H9 (cell line): ENCODE measurements around the gene ZNF557. TPM values are rescaled to one million over a fixed set of nuclear protein-coding genes. Genes with fewer than 3 reads are reported as not detected.

Experiments
- DNase-seq: peaks from one replicate; pipeline ENCODE4 v3.0.0-alpha.2; 2017
- H2AFZ ChIP-seq: one replicate; pipeline ENCODE4 v1.6.1; 2013; ENCODE audit warnings: mild to moderate bottlenecking, low read length, control low read depth, moderate library complexity
- H2AK5ac ChIP-seq: 2 replicates; pipeline ENCODE4 v1.6.1; 2013; ENCODE audit warnings: low read length, control low read depth, mixed read lengths; ENCODE audit not compliant: insufficient read length
- H2BK120ac ChIP-seq: one replicate; pipeline ENCODE4 v1.6.1; 2013; ENCODE audit warnings: low read depth, mild to moderate bottlenecking, low read length, control low read depth, inconsistent platforms; ENCODE audit not compliant: poor library complexity, severe bottlenecking
- H2BK12ac ChIP-seq: 2 replicates; pipeline ENCODE4 v1.6.1; 2013; ENCODE audit warnings: low read length, control low read depth, mixed read lengths, low read depth; ENCODE audit not compliant: insufficient read length
- H2BK15ac ChIP-seq: 2 replicates; pipeline ENCODE4 v1.6.1; 2013; ENCODE audit warnings: low read depth, low read length, control low read depth
- H2BK20ac ChIP-seq: one replicate; pipeline ENCODE4 v1.6.1; 2013; ENCODE audit warnings: low read depth, mild to moderate bottlenecking, low read length, control low read depth, inconsistent platforms; ENCODE audit not compliant: poor library complexity, severe bottlenecking
- H2BK5ac ChIP-seq: 2 replicates; pipeline ENCODE4 v1.6.1; 2013; ENCODE audit warnings: low read length, control low read depth, mixed read lengths; ENCODE audit not compliant: insufficient read length
- H3K14ac ChIP-seq: 2 replicates; pipeline ENCODE4 v1.6.1; 2013; ENCODE audit warnings: low read length, control low read depth; ENCODE audit not compliant: insufficient read depth
- H3K18ac ChIP-seq: 2 replicates; pipeline ENCODE4 v1.6.1; 2013; ENCODE audit warnings: low read depth, mild to moderate bottlenecking, mixed read lengths, low read length, control low read depth; ENCODE audit not compliant: insufficient read length
- H3K23ac ChIP-seq: 2 replicates; pipeline ENCODE4 v1.6.1; 2013; ENCODE audit warnings: low read length, control low read depth, mixed read lengths, low read depth; ENCODE audit not compliant: insufficient read length
- H3K23me2 ChIP-seq: 2 replicates; pipeline ENCODE4 v1.6.1; 2013; ENCODE audit warnings: low read depth, mild to moderate bottlenecking, mixed read lengths, low read length, control low read depth; ENCODE audit not compliant: insufficient read length, poor library complexity, severe bottlenecking
- H3K27ac ChIP-seq: 2 replicates; pipeline ENCODE4 v1.5.1; 2013; ENCODE audit warnings: low read length, control low read depth, mixed read lengths, low read depth; ENCODE audit not compliant: insufficient read length
- H3K27me3 ChIP-seq: 2 replicates; pipeline ENCODE4 v1.6.1; 2013; ENCODE audit warnings: low read length, control low read depth, inconsistent platforms; ENCODE audit not compliant: insufficient read depth
- H3K4ac ChIP-seq: 2 replicates; pipeline ENCODE4 v1.6.1; 2013; ENCODE audit warnings: low read depth, mild to moderate bottlenecking, control low read depth, inconsistent platforms, low read length, moderate library complexity
- H3K4me1 ChIP-seq: 2 replicates; pipeline ENCODE4 v1.6.1; 2013; ENCODE audit warnings: low read length, control low read depth, inconsistent platforms; ENCODE audit not compliant: insufficient read depth
- H3K4me2 ChIP-seq: 2 replicates; pipeline ENCODE4 v1.6.1; 2013; ENCODE audit warnings: low read length, control low read depth, mixed read lengths; ENCODE audit not compliant: insufficient read length, insufficient read depth
- H3K56ac ChIP-seq: 2 replicates; pipeline ENCODE4 v1.6.1; 2013; ENCODE audit warnings: low read depth, mild to moderate bottlenecking, mixed read lengths, low read length, control low read depth; ENCODE audit not compliant: insufficient read length
- H3K79me1 ChIP-seq: 2 replicates; pipeline ENCODE4 v1.6.1; 2013; ENCODE audit warnings: low read depth, mild to moderate bottlenecking, moderate library complexity, low read length, control low read depth, inconsistent platforms; ENCODE audit not compliant: insufficient read depth, poor library complexity, severe bottlenecking
- H3K79me2 ChIP-seq: 2 replicates; pipeline ENCODE4 v1.6.1; 2013; ENCODE audit warnings: low read length, control low read depth, inconsistent platforms; ENCODE audit not compliant: insufficient read depth
- H3K9ac ChIP-seq: 2 replicates; pipeline ENCODE4 v1.6.1; 2013; ENCODE audit warnings: low read length, control low read depth, mixed read lengths; ENCODE audit not compliant: insufficient read length; ENCODE audit errors: extremely low read depth
- H3K9me3 ChIP-seq: one replicate; pipeline ENCODE4 v1.6.1; 2013; ENCODE audit warnings: low read depth, low read length, inconsistent platforms; ENCODE audit not compliant: control insufficient read depth
- H3T11ph ChIP-seq: one replicate; pipeline ENCODE4 v1.6.1; 2013; ENCODE audit warnings: mild to moderate bottlenecking, low read length, control low read depth, inconsistent platforms
- H4K20me1 ChIP-seq: one replicate; pipeline ENCODE4 v1.6.1; 2013; ENCODE audit not compliant: control insufficient read depth, insufficient read length, insufficient read depth
- H4K5ac ChIP-seq: 2 replicates; pipeline ENCODE4 v1.6.1; 2013; ENCODE audit warnings: low read depth, mild to moderate bottlenecking, mixed read lengths, low read length, control low read depth; ENCODE audit not compliant: insufficient read length
- H4K8ac ChIP-seq: replicated peaks from 2 replicates; pipeline ENCODE4 v1.6.1; 2013; ENCODE audit warnings: low read length, control low read depth, mixed read lengths, low read depth; ENCODE audit not compliant: insufficient read length
- H4K91ac ChIP-seq: 2 replicates; pipeline ENCODE4 v1.6.1; 2013; ENCODE audit warnings: low read depth, mild to moderate bottlenecking, moderate library complexity, mixed read lengths, low read length, control low read depth; ENCODE audit not compliant: insufficient read length
- H3K27ac Mint-ChIP-seq, 3 experiments: 2 replicates in 2 of 3; 3 replicates in 1 of 3; pipeline ENCODE4 v1.8.0; 2020 to 2021; ENCODE audit warnings: mixed read lengths in 3 of 3, mild to moderate bottlenecking in 1 of 3, moderate library complexity in 1 of 3
- H3K27me3 Mint-ChIP-seq: 2 replicates; pipeline ENCODE4 v1.8.0; 2021; ENCODE audit warnings: low read depth, mild to moderate bottlenecking, moderate library complexity, mixed read lengths
- H3K36me3 Mint-ChIP-seq, 3 experiments: 2 replicates in 2 of 3; 3 replicates in 1 of 3; pipeline ENCODE4 v1.8.0; 2020 to 2021; ENCODE audit warnings: low read depth in 3 of 3, mixed read lengths in 3 of 3; ENCODE audit not compliant: insufficient read depth in 1 of 3
- H3K4me1 Mint-ChIP-seq, 2 experiments: 2 replicates each; pipeline ENCODE4 v1.8.0; 2020; ENCODE audit warnings: mixed read lengths in 2 of 2
- H3K4me3 Mint-ChIP-seq, 2 experiments: 2 replicates in 1 of 2; 3 replicates in 1 of 2; pipeline ENCODE4 v1.8.0; 2020 to 2021; ENCODE audit warnings: mild to moderate bottlenecking in 2 of 2, mixed read lengths in 2 of 2, moderate library complexity in 1 of 2
- H3K9me3 Mint-ChIP-seq, 2 experiments: 2 replicates in 1 of 2; 3 replicates in 1 of 2; pipeline ENCODE4 v1.8.0; 2020; ENCODE audit warnings: mild to moderate bottlenecking in 2 of 2, mixed read lengths in 2 of 2, moderate library complexity in 1 of 2
- WGBS: extraction: QIAGEN DNeasy Blood & Tissue Kit; methylation state at CpG from one replicate; pipeline ENCODE4 v1.1.7; 2013; ENCODE audit warnings: missing lambda C conversion rate, low lambda C conversion rate, mixed read lengths; ENCODE audit not compliant: insufficient read length; ENCODE audit errors: extremely low coverage; 5-methylcytosine and 5-hydroxymethylcytosine counted together
- total RNA-seq: library from RNA; stranded (reverse); gene quantifications from 2 replicates; pipeline ENCODE4 v1.2.1, GENCODE V29; 2021
- TF ChIP-seq, protein P1 (sequence below): fragments of 200-600 bp; sonication (generic); conservative IDR thresholded peaks from 3 replicates; pipeline ENCODE4 v1.8.0; 2021; ENCODE audit warnings: antibody characterized with exemption, mild to moderate bottlenecking

Gene ZNF557
- total RNA-seq, 1 experiment from 2014 or later: 12.2 TPM

DNA sequence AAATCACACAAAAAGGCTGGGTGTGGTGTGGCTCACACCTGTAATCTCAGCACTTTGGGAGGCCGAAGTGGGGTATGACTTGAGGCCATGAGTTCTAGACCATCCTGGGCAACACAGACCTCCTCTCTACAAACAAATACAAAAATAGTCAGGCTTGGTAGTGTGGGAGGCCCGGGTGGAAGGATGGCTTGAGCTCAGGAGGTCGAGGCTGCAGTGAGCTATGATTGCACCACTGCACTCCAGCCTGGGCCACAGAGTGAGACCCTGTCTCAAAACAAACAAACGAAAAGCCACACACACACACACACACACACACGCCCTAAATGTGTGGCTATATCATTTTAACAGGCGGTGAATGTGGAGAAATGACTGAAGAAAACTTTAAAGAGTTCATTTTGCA, 904 bp upstream of the ZNF557 start:
- H3K9ac ChIP-seq: no peak overlapping the region
- H3K4me2 ChIP-seq: no peak overlapping the region
- peak overlapping the region; percentile 91 to 94 for H3K4me3 Mint-ChIP-seq
- H3K27me3 Mint-ChIP-seq: no peaks in the 10 kb centered on the region
- no peak overlapping the region for H2BK120ac ChIP-seq
- H2BK12ac ChIP-seq: no peak overlapping the region
- H3T11ph ChIP-seq: no peak overlapping the region
- no peak overlapping the region for H2AK5ac ChIP-seq
- no peak overlapping the region for H2BK15ac ChIP-seq
- H3K79me1 ChIP-seq: no peaks in the 10 kb centered on the region
- no peak overlapping the region for H4K91ac ChIP-seq
- H3K18ac ChIP-seq: no peak overlapping the region
- H3K79me2 ChIP-seq: no peaks in the 10 kb centered on the region
- H3K36me3 Mint-ChIP-seq: peaks cover 21 to 30% (median 24%) of the 10 kb centered on the region in 3 experiments
- DNase-seq: no peak
- H3K4me1 ChIP-seq: no peaks in the 10 kb centered on the region
- H4K8ac ChIP-seq: no peak overlapping the region
- TF ChIP-seq, protein P1, sequence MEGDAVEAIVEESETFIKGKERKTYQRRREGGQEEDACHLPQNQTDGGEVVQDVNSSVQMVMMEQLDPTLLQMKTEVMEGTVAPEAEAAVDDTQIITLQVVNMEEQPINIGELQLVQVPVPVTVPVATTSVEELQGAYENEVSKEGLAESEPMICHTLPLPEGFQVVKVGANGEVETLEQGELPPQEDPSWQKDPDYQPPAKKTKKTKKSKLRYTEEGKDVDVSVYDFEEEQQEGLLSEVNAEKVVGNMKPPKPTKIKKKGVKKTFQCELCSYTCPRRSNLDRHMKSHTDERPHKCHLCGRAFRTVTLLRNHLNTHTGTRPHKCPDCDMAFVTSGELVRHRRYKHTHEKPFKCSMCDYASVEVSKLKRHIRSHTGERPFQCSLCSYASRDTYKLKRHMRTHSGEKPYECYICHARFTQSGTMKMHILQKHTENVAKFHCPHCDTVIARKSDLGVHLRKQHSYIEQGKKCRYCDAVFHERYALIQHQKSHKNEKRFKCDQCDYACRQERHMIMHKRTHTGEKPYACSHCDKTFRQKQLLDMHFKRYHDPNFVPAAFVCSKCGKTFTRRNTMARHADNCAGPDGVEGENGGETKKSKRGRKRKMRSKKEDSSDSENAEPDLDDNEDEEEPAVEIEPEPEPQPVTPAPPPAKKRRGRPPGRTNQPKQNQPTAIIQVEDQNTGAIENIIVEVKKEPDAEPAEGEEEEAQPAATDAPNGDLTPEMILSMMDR: no peak
- peaks cover 0 to 3% of the 10 kb centered on the region in 2 experiments; a peak in 2 of 4 replicates for H3K4me1 Mint-ChIP-seq
- no peak overlapping the region for H3K27ac ChIP-seq
- H2BK5ac ChIP-seq: no peak overlapping the region
- H3K9me3 Mint-ChIP-seq: peaks cover 38 to 46% of the 10 kb centered on the region in 2 experiments
- H3K9me3 ChIP-seq: no peaks in the 10 kb centered on the region
- H3K23me2 ChIP-seq: peaks cover 7% of the 10 kb centered on the region
- no peak overlapping the region for H3K23ac ChIP-seq
- WGBS: no CpG with 5 or more reads among the region's 6 CpGs
- H2AFZ ChIP-seq: peak overlapping the region; percentile 99
- H3K4ac ChIP-seq: no peak overlapping the region
- H4K20me1 ChIP-seq: no peaks in the 10 kb centered on the region
- no peak overlapping the region for H2BK20ac ChIP-seq
- H3K56ac ChIP-seq: no peak overlapping the region
- no peak overlapping the region for H4K5ac ChIP-seq
- H3K27me3 ChIP-seq: no peaks in the 10 kb centered on the region
- H3K27ac Mint-ChIP-seq: no peak overlapping the region
- H3K14ac ChIP-seq: no peak overlapping the region
